ENCODE results near the gene SPC25. TPM values are rescaled to one million over a fixed set of nuclear protein-coding genes. Genes with fewer than 3 reads are reported as not detected.
A peak's percentile ranks its signal among the peaks of the same experiment; 100 is the strongest.

The SPC25 gene
- total RNA-seq, 1 donor: 0.27 TPM

DNA sequence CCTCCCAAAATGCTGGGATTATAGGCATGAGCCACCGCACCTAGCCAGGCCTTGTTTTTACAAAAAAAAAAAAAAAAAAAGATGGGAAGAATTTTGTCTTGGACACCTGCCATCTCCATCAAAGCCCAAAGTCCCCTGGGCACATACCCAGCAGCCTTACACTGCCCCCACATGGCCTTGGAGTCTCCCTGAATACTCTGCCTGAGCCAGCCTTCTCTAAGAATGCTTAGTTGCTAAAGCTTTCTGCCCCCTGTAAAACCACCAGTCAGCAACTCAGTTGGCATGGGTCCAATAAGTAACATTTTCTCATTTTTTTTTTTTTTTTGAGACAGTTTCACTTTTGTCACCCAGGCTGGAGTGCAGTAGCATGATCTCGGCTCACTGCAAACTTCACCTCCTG is 40.6 kb downstream of the SPC25 start:
- peak in 2 of 3 donors; percentile 81 to 93 for DNase-seq (ENCODE audit: low read depth in 2 of 3, low spot score in 2 of 3)

DNA sequence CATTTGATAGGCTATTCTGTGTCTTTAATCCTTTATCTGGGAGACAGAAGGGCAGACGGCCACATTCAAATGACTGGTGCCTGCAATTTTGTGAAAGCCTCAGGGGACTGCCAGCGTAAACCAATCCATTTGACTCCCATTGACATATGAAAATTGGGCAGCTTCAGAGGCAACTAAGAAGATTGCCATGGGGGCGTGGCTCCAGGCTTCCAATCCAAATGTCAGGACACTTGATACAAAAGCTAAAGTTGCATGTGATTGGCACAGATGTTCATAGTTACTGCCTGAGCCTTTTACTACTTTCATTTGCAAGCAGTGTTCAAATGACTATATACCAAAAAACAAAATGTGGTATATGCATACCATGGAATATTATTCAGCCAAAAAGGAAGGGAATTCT is 42.0 kb downstream of the SPC25 start:
- peak in 1 of 3 donors; percentile 3 for DNase-seq (ENCODE audit: low read depth in 2 of 3, low spot score in 2 of 3)

GRCh38 chr2:168843253-168843652 is 47.0 kb downstream of the SPC25 start:
- no peak for DNase-seq (ENCODE audit: low read depth in 2 of 3, low spot score in 2 of 3)

DNA sequence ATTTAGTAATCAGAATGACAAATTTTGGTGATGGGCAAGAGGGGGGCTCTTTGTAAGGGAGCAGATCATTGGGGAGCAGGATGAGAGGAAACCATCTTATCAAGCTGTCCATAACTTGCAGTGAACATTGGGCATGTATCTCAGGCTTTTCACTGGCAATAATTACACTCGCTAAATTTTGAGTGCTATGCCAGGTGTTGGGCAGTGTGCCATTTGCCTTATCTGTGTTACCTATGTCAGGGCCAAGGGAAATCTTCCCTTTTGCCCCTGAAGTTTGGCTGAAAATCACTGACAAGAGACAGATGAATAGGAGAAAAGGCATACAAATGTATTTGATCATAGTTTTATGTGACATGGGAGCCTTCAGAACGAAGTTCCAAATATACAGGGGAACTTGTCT is 48.8 kb downstream of the SPC25 start:
- DNase-seq (ENCODE audit: low read depth in 2 of 3, low spot score in 2 of 3): no peak

- DNase-seq (ENCODE audit: low read depth in 2 of 3, low spot score in 2 of 3): no peak
These were observed 54.3 kb downstream of the SPC25 start for GRCh38 chr2:168835969-168836368.

- DNase-seq (ENCODE audit: low read depth in 2 of 3, low spot score in 2 of 3): no peak
These were observed 58.6 kb downstream of the SPC25 start for GRCh38 chr2:168831662-168832061.

- no peak for DNase-seq (ENCODE audit: low read depth in 2 of 3, low spot score in 2 of 3)
These were observed 59.3 kb downstream of the SPC25 start for GRCh38 chr2:168830958-168831357.

- no peak for DNase-seq (ENCODE audit: low read depth in 2 of 3, low spot score in 2 of 3)
These were observed 65.1 kb downstream of the SPC25 start for GRCh38 chr2:168825126-168825525.

GRCh38 chr2:168821992-168822391 is 68.2 kb downstream of the SPC25 start:
- no peak for DNase-seq (ENCODE audit: low read depth in 2 of 3, low spot score in 2 of 3)

DNA sequence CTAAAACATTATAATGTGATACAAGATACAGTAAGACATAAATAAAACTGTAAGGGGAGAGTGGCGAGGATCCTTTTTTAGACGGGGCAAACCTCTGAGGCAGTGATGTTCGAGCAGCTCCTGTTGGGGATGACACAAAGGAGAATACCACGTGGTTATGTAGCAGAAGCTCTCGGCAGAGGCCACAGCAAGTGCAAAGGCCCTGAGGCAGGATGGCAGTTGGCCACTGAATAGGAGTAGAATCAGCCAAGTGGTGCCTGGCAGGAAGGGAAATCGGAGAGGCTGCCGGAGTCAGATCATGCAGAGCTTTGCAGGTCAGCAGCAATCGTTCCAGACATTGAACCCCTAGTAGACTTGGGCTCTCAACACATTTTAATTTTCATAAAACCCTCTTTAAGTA is 68.7 kb downstream of the SPC25 start:
- no peak for DNase-seq (ENCODE audit: low read depth in 2 of 3, low spot score in 2 of 3)

Other genes with a start within 250 kb of the SPC25 start
- 0.27 TPM for gene NOSTRIN, start 87.8 kb downstream of the SPC25 start, total RNA-seq
- gene G6PC2, start 10.9 kb upstream of the SPC25 start, total RNA-seq: under 0.01 TPM
- gene ABCB11, start 140.9 kb upstream of the SPC25 start, total RNA-seq: 0.27 TPM
- gene DHRS9, start 179.1 kb upstream of the SPC25 start, total RNA-seq: 1.9 TPM